Right lobe of liver (tissue), 4 donors: Measurements from ENCODE around the gene SHC2.
"Not testable (repeated sequence)": the region's sequence is repeated elsewhere in the genome, so short reads cannot be mapped to it uniquely, and the experiment has no call there.

Experiments used
- POLR2A ChIP-seq: fragments of 450-650 bp; IDR thresholded peaks from one replicate; pipeline ENCODE4 v1.6.1; 2017; ENCODE audit warnings: antibody characterized with exemption, mild to moderate bottlenecking
- TF ChIP-seq, protein P1 (sequence below), 4 donors: fragments of 200-600 bp in 3 of 4; fragments of 450-650 bp in 1 of 4; IDR thresholded peaks; one replicate each; pipeline versions ENCODE4 v1.5.1 to v1.8.0; 2016 to 2022; ENCODE audit warnings: antibody characterized with exemption in 4 of 4, mild to moderate bottlenecking in 2 of 4
- donor health status: DM: no; HTN: no; CAD: no.
- donor health status: DM: no; HTN: no; CAD: no.
- donor health status: DM: no; HTN: yes; CAD: no.

DNA sequence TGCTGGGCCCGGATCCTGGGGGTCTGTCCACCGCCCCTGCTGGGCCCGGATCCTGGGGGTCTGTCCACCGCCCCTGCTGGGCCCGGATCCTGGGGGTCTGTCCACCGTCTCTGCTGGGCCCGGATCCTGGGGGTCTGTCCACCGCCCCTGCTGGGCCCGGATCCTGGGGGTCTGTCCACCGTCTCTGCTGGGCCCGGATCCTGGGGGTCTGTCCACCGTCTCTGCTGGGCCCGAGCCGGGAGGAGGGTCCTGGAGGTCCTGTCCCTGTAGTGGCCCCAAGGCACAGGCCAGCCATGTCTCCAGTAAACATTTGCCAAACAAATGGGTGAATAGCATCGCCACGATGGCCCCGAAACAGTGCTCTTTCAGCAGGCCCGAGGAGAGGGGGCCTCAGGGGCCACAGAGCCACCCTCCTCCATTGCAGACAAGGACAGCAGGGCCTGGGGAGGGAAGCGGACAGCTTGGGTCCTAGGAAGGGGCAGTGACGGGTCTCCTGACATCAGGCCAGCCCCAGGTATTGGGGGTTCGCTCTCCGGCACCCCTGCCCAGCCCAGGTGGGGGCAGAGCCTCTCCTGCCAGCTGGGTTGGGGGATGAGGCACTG, 49.6 kb downstream of the SHC2 start:
- TF ChIP-seq, protein P1, sequence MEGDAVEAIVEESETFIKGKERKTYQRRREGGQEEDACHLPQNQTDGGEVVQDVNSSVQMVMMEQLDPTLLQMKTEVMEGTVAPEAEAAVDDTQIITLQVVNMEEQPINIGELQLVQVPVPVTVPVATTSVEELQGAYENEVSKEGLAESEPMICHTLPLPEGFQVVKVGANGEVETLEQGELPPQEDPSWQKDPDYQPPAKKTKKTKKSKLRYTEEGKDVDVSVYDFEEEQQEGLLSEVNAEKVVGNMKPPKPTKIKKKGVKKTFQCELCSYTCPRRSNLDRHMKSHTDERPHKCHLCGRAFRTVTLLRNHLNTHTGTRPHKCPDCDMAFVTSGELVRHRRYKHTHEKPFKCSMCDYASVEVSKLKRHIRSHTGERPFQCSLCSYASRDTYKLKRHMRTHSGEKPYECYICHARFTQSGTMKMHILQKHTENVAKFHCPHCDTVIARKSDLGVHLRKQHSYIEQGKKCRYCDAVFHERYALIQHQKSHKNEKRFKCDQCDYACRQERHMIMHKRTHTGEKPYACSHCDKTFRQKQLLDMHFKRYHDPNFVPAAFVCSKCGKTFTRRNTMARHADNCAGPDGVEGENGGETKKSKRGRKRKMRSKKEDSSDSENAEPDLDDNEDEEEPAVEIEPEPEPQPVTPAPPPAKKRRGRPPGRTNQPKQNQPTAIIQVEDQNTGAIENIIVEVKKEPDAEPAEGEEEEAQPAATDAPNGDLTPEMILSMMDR (IDR thresholded peaks at IDR 0.05) = not testable (repeated sequence)
- TF ChIP-seq POLR2A = not testable (repeated sequence)
